Measurements from ENCODE around the gene RSF1. TPM values are rescaled to one million over a fixed set of nuclear protein-coding genes. Genes with fewer than 3 reads are reported as not detected.
A peak's percentile ranks its signal among the peaks of the same experiment; 100 is the strongest.

The RSF1 gene
- total and polyA plus RNA-seq, 2 donors (not counting 1 experiment from before 2014, with no cell fraction given): 4.8 to 104 TPM

DNA sequence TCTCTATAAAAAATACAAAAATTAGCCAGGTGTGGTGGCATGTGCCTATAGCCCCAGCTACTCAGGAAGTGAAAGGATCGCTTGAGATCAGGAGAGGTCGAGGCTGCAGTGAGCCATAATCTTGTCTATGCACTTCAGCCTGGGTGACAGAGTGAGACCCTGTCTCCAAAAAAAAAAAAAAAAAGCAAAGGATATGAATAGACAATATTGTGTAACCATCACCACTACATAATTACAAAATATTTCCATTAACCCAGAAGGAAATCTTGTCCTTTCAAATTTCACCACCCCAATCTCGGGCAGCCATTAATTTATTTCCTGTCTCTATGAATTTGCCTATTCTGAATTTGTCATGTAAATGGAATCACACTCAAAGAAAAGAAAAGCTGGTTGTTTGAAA, 21.2 kb downstream of the RSF1 start:
- H3K27ac Mint-ChIP-seq: no peak overlapping the region
- Histone ChIP-seq H3K4me2 (replicated peaks; ENCODE audit: low read depth, low read length, poor library complexity, severe bottlenecking) (peak overlapping the region; percentile 41), H3K27me3 (replicated peaks in 1 of 4; ENCODE audit: control extremely low read depth in 1 of 4, control insufficient read depth in 3 of 4, insufficient read depth in 4 of 4, low read length in 3 of 4) (no peaks in the 10 kb centered on the region), H3K4me3 (ENCODE audit: control extremely low read depth in 1 of 5, extremely low read depth in 1 of 5, insufficient read depth in 1 of 5, low read depth in 2 of 5, low read length in 4 of 5) (no peak overlapping the region), H3K27ac (ENCODE audit: low read length in 2 of 2) (peak overlapping the region in 1 of 2 donors; percentile 48), H3K9ac (ENCODE audit: low read length) (no peak overlapping the region), H3K9me3 (ENCODE audit: control extremely low read depth in 1 of 3, control insufficient read depth in 2 of 3, insufficient read depth in 1 of 3, low read length in 2 of 3) (peaks cover 0 to 3% (median 0%) of the 10 kb centered on the region in 3 donors), H3K79me2 (ENCODE audit: control insufficient read depth, insufficient read depth, low read length) (peaks cover 100% of the 10 kb centered on the region), H2AFZ (ENCODE audit: insufficient read depth, low read depth, low read length, poor library complexity, severe bottlenecking) (no peak overlapping the region), H3K4me1 (ENCODE audit: control insufficient read depth in 2 of 2, insufficient read depth in 2 of 2, low read length in 2 of 2) (peaks cover 8 to 16% of the 10 kb centered on the region in 2 donors), H4K20me1 (ENCODE audit: control insufficient read depth, insufficient read depth, low read length, poor library complexity, severe bottlenecking) (peaks cover 93% of the 10 kb centered on the region), H3K36me3 (replicated peaks in 1 of 2; ENCODE audit: control extremely low read depth in 1 of 2, control insufficient read depth in 1 of 2, extremely low read depth in 1 of 2, insufficient read depth in 2 of 2, low read length in 1 of 2) (peaks cover 2 to 12% of the 10 kb centered on the region in 2 experiments)
- ATAC-seq (ENCODE audit: low read depth) (no peak), DNase-seq (no peak)
- CTCF ChIA-PET: no interaction called here
- peaks cover 75% of the 10 kb centered on the region for H3K4me1 Mint-ChIP-seq
- H3K4me3 Mint-ChIP-seq: no peak overlapping the region
- no peaks in the 10 kb centered on the region for H3K9me3 Mint-ChIP-seq (ENCODE audit: insufficient read depth)
- POLR2A ChIA-PET: no interaction called here
- intact Hi-C loops (cut with micrococcal nuclease): no loop called here
- TF ChIP-seq EZH2 (IDR thresholded peaks at IDR 0.05; ENCODE audit: borderline replicate concordance, insufficient read depth, low read depth, low read length, poor library complexity, severe bottlenecking): no peak
- TF ChIP-seq CTCF (IDR thresholded peaks at IDR 0.05): no peak
- WGBS (ENCODE audit: insufficient coverage): 50% methylated on average over 2 of the region's 3 CpGs
- no peaks in the 10 kb centered on the region for H3K27me3 Mint-ChIP-seq

- Histone ChIP-seq H4K20me1 (ENCODE audit: control insufficient read depth, insufficient read depth, low read length, poor library complexity, severe bottlenecking) (peaks cover 93% of the 10 kb centered on the region), H3K36me3 (replicated peaks in 1 of 2; ENCODE audit: control extremely low read depth in 1 of 2, control insufficient read depth in 1 of 2, extremely low read depth in 1 of 2, insufficient read depth in 2 of 2, low read length in 1 of 2) (peaks cover 2% of the 10 kb centered on the region in 2 experiments), H3K79me2 (ENCODE audit: control insufficient read depth, insufficient read depth, low read length) (peaks cover 100% of the 10 kb centered on the region), H3K4me2 (replicated peaks; ENCODE audit: low read depth, low read length, poor library complexity, severe bottlenecking) (no peak overlapping the region), H3K4me1 (ENCODE audit: control insufficient read depth in 2 of 2, insufficient read depth in 2 of 2, low read length in 2 of 2) (peaks cover 5 to 12% of the 10 kb centered on the region in 2 donors), H3K9me3 (ENCODE audit: control extremely low read depth in 1 of 3, control insufficient read depth in 2 of 3, insufficient read depth in 1 of 3, low read length in 2 of 3) (peaks cover 0 to 19% (median 3%) of the 10 kb centered on the region in 3 donors), H3K4me3 (ENCODE audit: control extremely low read depth in 1 of 5, extremely low read depth in 1 of 5, insufficient read depth in 1 of 5, low read depth in 2 of 5, low read length in 4 of 5) (no peak overlapping the region), H3K27ac (ENCODE audit: low read length in 2 of 2) (no peak overlapping the region), H3K27me3 (replicated peaks in 1 of 4; ENCODE audit: control extremely low read depth in 1 of 4, control insufficient read depth in 3 of 4, insufficient read depth in 4 of 4, low read length in 3 of 4) (no peaks in the 10 kb centered on the region), H3K9ac (ENCODE audit: low read length) (no peak overlapping the region), H2AFZ (ENCODE audit: insufficient read depth, low read depth, low read length, poor library complexity, severe bottlenecking) (no peak overlapping the region)
- no peaks in the 10 kb centered on the region for H3K27me3 Mint-ChIP-seq
- H3K4me3 Mint-ChIP-seq: no peak overlapping the region
- H3K27ac Mint-ChIP-seq: no peak overlapping the region
- CTCF ChIA-PET: interaction anchor here (0.6 kb wide), 1 partner anchor 34 kb away, joined by 4 read pairs; no protein-coding TSS in a partner anchor
- POLR2A ChIA-PET: no interaction called here
- no peak for ATAC-seq (ENCODE audit: low read depth)
- no peak for DNase-seq
- intact Hi-C loops (cut with micrococcal nuclease): no loop called here
- no peak for TF ChIP-seq EZH2 (IDR thresholded peaks at IDR 0.05; ENCODE audit: borderline replicate concordance, insufficient read depth, low read depth, low read length, poor library complexity, severe bottlenecking)
- TF ChIP-seq CTCF (IDR thresholded peaks at IDR 0.05): no peak
- H3K9me3 Mint-ChIP-seq (ENCODE audit: insufficient read depth): no peaks in the 10 kb centered on the region
- H3K4me1 Mint-ChIP-seq: peaks cover 84% of the 10 kb centered on the region
- WGBS (ENCODE audit: insufficient coverage): no CpG with 5 or more reads among the region's 2 CpGs
Measured at GRCh38 chr11:77793972-77794371, 26.6 kb downstream of the RSF1 start.

Data from B cell (primary cell).